Dermis blood vessel endothelial cell (primary cell): Measurements from ENCODE around the gene TMBIM4. TPM values are rescaled to one million over a fixed set of nuclear protein-coding genes. Genes with fewer than 3 reads are reported as not detected.

Experiments used
- DNase-seq: peaks from one replicate; pipeline ENCODE4 v3.0.0; 2010
- total RNA-seq: library from RNA; depleted of rRNA; stranded (reverse); fragments of >200 nt; gene quantifications from 2 replicates; pipeline ENCODE4 v1.2.3, GENCODE V29; 2014

The TMBIM4 gene
- total RNA-seq, 1 donor from 2014 or later, result 142 TPM

DNA sequence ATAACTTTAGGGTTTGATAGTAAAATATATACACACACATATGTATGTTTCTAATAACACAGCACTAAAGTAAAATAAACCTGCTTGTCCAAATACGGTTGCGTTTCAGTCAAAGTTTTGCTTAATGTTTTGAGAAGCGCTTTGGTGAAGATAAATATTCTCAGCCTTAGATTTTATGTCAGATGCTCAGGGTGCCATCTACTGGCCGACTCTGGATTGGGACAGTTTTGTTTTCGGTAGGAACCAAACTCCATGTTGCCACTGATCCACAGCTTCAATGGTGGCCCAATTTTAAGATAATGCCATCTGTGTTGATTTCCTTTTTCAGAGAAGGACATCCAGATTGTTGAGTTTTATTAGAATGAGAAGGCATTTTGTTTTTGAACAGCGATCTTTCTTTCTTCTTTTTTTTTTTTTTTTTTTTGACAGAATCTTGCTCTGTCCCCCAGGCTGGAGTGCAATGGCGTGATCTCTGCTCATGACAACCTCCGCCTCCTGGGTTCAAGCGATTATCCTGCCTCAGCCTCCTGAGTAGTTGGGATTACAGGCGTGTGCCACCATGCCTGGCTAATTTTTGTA, 82.3 kb downstream of the TMBIM4 start:
- peak; percentile 82 for DNase-seq

DNA sequence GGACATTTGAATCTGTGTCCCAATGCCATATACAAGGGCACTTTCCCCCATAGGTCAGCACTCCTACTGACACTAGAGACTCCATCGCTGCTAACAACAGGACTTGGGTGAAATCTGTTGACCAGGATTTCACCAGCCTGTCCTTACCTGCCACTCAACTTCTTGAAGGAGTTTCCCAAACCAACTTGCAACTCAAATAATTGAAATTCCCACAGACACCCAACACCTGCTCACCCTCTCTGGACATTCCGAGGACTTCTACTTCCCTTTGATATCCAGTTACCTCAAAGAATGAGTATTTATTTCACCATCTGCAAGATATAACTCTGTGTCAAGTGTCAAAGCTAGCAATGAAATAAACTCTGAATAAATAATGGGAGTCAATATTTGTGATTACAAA, 83.8 kb downstream of the TMBIM4 start:
- DNase-seq, result no peak

Other genes with a start within 250 kb of the TMBIM4 start
- 3.4 and 16.7 TPM in 2 replicates for gene LLPH, start 39.2 kb downstream of the TMBIM4 start, total RNA-seq
- 17.1 and 19.2 TPM in 2 replicates for gene IRAK3, start 19.2 kb upstream of the TMBIM4 start, total RNA-seq
- gene HELB, start 132.5 kb upstream of the TMBIM4 start, total RNA-seq, result 4.1 and 4.4 TPM in 2 replicates